Measurements from ENCODE around the gene SMAD4.
"Not testable (repeated sequence)": the region's sequence is repeated elsewhere in the genome, so short reads cannot be mapped to it uniquely, and the experiment has no call there.

SMAD4 gene

DNA sequence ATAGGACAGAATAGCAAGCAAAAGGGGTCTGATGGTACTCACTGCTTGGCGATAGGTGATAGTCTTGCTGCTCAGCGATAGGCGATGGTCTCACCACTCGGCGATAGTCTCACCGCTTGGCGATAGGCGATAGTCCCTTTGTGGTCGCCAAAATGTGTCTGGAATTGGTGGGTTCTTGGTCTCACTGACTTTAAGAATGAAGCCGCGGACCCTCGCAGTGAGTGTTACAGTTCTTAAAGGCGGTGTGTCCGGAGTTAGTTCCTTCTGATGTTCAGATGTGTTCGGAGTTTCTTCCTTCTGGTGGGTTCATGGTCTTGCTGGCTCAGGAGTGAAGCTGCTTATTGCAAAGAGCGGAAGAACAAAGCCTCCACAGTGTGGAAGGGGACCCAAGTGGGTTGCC, 90.0 kb downstream of the SMAD4 start:
- DNase-seq = not testable (repeated sequence)

DNA sequence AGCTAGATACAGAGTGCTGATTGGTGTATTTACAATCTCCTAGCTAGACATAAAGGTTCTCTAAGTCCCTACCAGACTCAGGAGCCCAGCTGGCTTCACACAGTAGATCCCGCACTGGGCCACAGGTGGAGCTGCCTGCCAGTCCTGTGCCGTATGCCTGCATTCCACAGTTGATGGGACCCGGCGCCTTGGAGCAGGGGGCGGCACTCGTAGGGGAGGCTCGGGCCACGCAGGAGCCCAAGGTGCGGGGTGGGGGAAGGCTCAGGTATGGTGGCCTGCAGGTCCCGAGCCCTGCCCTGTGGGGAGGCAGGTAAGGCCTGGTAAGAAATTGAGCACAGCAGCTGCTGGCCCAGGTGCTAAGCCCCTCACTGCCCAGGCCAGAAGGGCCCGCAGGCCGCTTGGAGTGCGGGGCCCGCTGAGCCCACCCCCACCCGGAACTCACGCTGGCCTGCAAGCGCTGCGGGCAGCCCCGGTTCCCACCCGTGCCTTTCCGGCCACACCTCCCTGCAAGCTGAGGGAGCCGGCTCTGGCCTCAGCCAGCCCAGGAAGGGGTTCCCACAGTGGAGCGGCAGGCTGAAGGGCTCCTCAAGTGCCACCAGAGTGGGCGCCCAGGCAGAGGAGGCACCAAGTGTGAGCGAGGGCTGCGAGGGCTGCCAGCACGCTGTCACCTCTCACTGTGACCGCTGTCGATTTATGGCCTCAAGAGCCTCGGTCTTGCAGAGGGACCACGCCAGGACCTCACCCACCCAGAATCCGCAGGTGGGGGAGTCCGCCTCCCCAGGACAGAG, 91.0 kb downstream of the SMAD4 start:
- no peak for DNase-seq

- no peak for DNase-seq
These were observed 91.5 kb downstream of the SMAD4 start for GRCh38 chr18:51121597-51121857.

GRCh38 chr18:51122266-51123045, 92.4 kb downstream of the SMAD4 start:
- DNase-seq = no peak

DNA sequence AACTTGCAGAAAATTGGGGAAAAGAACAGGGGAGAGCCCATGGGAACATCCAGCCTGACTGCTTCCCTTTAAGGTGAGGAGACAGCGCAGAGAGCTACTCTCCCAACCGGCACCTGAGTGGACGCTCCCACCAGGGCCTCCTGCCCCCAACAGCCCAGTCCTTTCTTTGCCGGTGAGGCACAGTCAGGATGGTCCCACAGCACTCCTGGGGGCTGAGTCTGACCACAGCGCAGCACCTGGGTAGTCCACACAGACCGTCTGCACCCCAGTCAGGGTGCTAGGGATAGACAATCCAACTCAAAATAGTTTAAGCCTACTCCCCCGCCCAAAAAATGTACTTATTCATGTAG, 93.0 kb downstream of the SMAD4 start:
- DNase-seq = no peak

- DNase-seq = no peak
These were observed 93.5 kb downstream of the SMAD4 start for GRCh38 chr18:51123481-51123880.

GRCh38 chr18:51123936-51124486, 94.0 kb downstream of the SMAD4 start:
- DNase-seq = no peak

GRCh38 chr18:51125976-51126375, 96.0 kb downstream of the SMAD4 start:
- no peak for DNase-seq

DNA sequence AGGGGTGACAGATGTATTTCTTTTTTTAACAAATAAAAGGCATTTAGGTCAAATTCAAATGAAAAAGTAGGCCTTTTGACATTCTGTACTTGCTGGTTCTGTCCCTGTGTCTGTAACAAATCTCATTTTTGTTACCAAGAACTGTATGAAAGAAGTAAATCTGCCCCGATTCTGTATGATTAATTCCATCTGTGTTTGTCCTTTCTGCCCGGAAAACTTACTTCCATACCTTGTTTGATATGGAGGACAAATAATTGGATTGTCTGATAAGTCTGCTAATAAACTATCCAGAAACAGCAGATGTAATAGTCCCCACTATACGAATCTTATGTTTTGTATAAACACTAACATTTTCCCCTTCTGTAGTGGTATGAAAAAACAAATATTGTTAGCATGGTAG, 97.7 kb downstream of the SMAD4 start:
- no peak for DNase-seq

DNA sequence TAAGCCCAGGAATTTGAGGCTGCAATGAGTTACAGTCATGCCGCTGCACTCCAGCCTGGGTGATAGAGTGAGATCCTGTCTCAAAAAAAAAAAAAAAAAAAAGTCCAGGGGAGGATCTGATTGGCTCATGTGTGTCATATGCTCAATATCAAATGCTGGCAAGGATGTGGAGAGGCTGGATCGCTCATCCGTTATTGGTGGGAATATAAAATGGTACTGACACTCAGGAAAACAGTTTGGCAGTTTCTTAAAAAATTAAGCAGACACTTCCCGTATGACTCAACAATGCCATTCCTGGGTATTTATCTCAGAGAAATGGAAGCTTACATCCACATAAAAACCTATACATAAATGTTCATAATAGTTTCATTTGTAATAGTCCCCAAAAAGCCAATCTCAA, 98.5 kb downstream of the SMAD4 start:
- DNase-seq = no peak

- no peak for DNase-seq
These were observed 102.4 kb downstream of the SMAD4 start for GRCh38 chr18:51132256-51132935.

- no peak for DNase-seq
These were observed 103.7 kb downstream of the SMAD4 start for GRCh38 chr18:51133580-51134160.

Data from activated CD4-positive, CD25-positive, alpha-beta regulatory T cell treated with anti-CD3 and anti-CD28 coated beads, Interleukin-2, amount 50 U/mL, for 72 hours (primary cell).